Breast epithelium (tissue), 4 donors: ENCODE measurements around the gene DNTTIP2. TPM values are rescaled to one million over a fixed set of nuclear protein-coding genes. Genes with fewer than 3 reads are reported as not detected.
"Not testable (repeated sequence)": the region's sequence is repeated elsewhere in the genome, so short reads cannot be mapped to it uniquely, and the experiment has no call there.

Source experiments
- DNase-seq, 2 donors: peaks; one replicate each; pipeline ENCODE4 v3.0.0-alpha.2; 2019; ENCODE audit warnings: low spot score in 2 of 2
- H3K27ac ChIP-seq, 2 donors: fragments of 200-600 bp; sonication (generic) in 1 of 2; one replicate each; pipeline ENCODE4 v1.5.1; 2016 to 2019; ENCODE audit warnings: mild to moderate bottlenecking in 1 of 2
- H3K27me3 ChIP-seq, 2 donors: fragments of 200-600 bp; sonication (generic) in 1 of 2; one replicate each; pipeline versions ENCODE4 v1.5.1 to v1.6.0; 2017 to 2019; ENCODE audit warnings: control low read depth in 1 of 2, mild to moderate bottlenecking in 1 of 2
- H3K36me3 ChIP-seq: fragments of 200-600 bp; one replicate; pipeline ENCODE4 v1.5.1; 2019
- H3K4me1 ChIP-seq, 2 donors: fragments of 200-600 bp; sonication (generic); one replicate each; pipeline ENCODE4 v1.5.1; 2016 to 2019; ENCODE audit warnings: control low read depth in 1 of 2
- H3K4me3 ChIP-seq, 3 donors: fragments of 200-600 bp; sonication (generic); 1 replicate in 2 of 3; 2 replicates in 1 of 3; pipeline ENCODE4 v1.5.1; 2016 to 2019; ENCODE audit warnings: mild to moderate bottlenecking in 3 of 3, moderate library complexity in 2 of 3
- H3K9me3 ChIP-seq, 2 donors: fragments of 200-600 bp; sonication (generic) in 1 of 2; one replicate each; pipeline ENCODE4 v1.5.1; 2016 to 2019; ENCODE audit warnings: control low read depth in 1 of 2
- POLR2A ChIP-seq: fragments of 450-650 bp; IDR thresholded peaks from one replicate; pipeline ENCODE4 v1.6.1; 2016; ENCODE audit warnings: antibody characterized with exemption, mild to moderate bottlenecking, moderate library complexity
- POLR2AphosphoS5 ChIP-seq, 3 donors: sonication (generic); formaldehyde crosslinking; IDR thresholded peaks; one replicate each; pipeline ENCODE4 v1.6.1; 2017; ENCODE audit warnings: antibody characterized with exemption in 3 of 3
- intact Hi-C: fragments of 100-400 bp; cut with DNase I; formaldehyde crosslinking; loops from one replicate; pipeline ENCODE4 v1.15.1; 2023; ENCODE audit warnings: low total_unique reads
- total RNA-seq, 3 donors: library from RNA; depleted of rRNA; stranded (reverse); fragments of >200 nt; gene quantifications; one replicate each; pipeline ENCODE4 v1.1.0, GENCODE V29; 2016
- TF ChIP-seq, protein P1 (sequence below), 3 donors: fragments of 450-650 bp; IDR thresholded peaks; one replicate each; pipeline ENCODE4 v1.5.1; 2016 to 2017; ENCODE audit warnings: antibody characterized with exemption in 3 of 3, mild to moderate bottlenecking in 3 of 3, moderate library complexity in 3 of 3

Gene DNTTIP2
- total RNA-seq, 3 donors from 2014 or later, result 28.2 to 38.3 (median 30.5) TPM

DNA sequence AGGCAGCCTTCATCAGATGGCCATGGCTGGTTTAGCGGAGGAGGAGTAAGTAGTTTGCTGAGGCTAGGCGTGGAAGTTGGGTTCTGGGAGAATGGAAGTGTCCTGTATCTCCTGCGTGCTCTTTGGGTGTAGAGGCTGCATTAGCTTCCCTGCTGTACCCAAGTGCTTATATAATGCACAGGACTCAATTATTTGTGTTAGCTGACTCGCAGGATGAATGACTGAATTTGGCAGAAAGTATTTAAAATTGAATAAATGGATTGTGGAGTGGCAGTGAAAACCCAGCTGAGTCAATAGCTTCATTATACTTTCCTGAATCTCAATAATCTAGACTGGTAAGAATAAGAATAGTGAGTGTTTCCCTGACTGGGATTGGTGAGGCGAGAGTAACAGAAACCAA lies 13.8 kb downstream of the DNTTIP2 start:
- no peak overlapping the region for H3K27ac ChIP-seq
- H3K9me3 ChIP-seq, result no peaks in the 10 kb centered on the region
- DNase-seq, result no peak
- H3K4me1 ChIP-seq, result no peaks in the 10 kb centered on the region
- TF ChIP-seq POLR2A (no peak), POLR2AphosphoS5 (IDR thresholded peaks at IDR 0.05) (no peak)
- TF ChIP-seq, protein P1, sequence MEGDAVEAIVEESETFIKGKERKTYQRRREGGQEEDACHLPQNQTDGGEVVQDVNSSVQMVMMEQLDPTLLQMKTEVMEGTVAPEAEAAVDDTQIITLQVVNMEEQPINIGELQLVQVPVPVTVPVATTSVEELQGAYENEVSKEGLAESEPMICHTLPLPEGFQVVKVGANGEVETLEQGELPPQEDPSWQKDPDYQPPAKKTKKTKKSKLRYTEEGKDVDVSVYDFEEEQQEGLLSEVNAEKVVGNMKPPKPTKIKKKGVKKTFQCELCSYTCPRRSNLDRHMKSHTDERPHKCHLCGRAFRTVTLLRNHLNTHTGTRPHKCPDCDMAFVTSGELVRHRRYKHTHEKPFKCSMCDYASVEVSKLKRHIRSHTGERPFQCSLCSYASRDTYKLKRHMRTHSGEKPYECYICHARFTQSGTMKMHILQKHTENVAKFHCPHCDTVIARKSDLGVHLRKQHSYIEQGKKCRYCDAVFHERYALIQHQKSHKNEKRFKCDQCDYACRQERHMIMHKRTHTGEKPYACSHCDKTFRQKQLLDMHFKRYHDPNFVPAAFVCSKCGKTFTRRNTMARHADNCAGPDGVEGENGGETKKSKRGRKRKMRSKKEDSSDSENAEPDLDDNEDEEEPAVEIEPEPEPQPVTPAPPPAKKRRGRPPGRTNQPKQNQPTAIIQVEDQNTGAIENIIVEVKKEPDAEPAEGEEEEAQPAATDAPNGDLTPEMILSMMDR (IDR thresholded peaks at IDR 0.05), result no peak
- no peaks in the 10 kb centered on the region for H3K27me3 ChIP-seq
- no peaks in the 10 kb centered on the region for H3K36me3 ChIP-seq
- intact Hi-C loops, result no loop called here
- H3K4me3 ChIP-seq, result no peak overlapping the region

DNA sequence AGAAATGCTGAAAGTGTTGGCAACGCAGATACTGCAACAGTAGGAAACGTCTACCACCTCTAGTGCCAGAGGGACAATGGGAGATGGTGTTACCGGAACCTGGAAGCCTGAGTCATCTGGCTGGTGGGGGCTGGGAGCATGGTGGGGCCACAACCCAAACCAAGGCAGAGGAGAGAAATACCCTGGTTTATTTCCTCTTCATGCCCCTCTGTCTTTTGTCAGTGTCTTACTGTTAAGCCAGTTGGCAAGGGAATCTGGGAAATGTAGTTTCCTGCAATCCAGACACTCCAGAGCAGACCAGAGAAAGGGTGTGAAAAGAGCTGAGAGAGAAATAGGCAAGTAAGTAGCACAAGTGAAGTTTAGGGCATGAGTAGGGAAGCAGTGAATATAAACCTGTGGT lies 14.8 kb downstream of the DNTTIP2 start:
- Histone ChIP-seq H3K9me3 (no peaks in the 10 kb centered on the region), H3K4me3 (no peak overlapping the region), H3K27ac (no peak overlapping the region), H3K36me3 (no peaks in the 10 kb centered on the region), H3K27me3 (no peaks in the 10 kb centered on the region), H3K4me1 (no peaks in the 10 kb centered on the region)
- intact Hi-C loops, result no loop called here
- DNase-seq, result no peak
- TF ChIP-seq POLR2A (no peak), POLR2AphosphoS5 (IDR thresholded peaks at IDR 0.05) (no peak)
- TF ChIP-seq, protein P1 (IDR thresholded peaks at IDR 0.05), result no peak

DNA sequence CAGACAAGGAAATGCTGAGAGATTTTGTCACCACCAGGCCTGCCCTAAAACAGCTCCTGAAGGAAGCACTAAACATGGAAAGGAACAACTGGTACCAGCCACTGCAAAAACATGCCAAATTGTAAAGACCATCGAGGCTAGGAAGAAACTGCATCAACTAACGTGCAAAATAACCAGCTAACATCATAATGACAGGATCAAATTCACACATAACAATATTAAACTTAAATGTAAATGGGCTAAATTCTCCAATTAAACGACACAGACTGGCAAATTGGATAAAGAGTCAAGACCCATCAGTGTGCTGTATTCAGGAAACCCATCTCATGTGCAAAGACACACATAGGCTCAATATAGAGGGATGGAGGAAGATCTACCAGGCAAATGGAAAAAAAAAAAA lies 21.4 kb downstream of the DNTTIP2 start:
- H3K27me3 ChIP-seq, H3K9me3 ChIP-seq, H3K36me3 ChIP-seq, H3K4me1 ChIP-seq, H3K27ac ChIP-seq, DNase-seq, H3K4me3 ChIP-seq, intact Hi-C loops: not testable (repeated sequence)

DNA sequence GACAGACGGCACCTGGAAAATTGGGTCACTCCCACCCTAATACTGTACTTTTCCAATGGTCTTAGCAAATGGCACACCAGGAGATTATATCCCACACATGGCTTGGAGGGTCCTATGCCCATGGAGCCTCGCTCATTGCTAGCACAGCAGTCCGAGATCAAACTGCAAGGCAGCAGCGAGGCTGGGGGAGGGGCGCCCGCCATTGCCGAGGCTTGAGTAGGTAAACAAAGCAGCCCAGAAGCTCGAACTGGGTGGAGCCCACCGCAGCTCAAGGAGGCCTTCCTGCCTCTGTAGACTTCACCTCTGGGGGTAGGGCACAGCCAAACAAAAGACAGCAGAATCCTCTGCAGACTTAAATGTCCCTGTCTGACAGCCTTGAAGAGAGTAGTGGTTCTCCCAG lies 23.0 kb downstream of the DNTTIP2 start:
- H3K36me3 ChIP-seq, H3K27me3 ChIP-seq, H3K9me3 ChIP-seq, H3K4me1 ChIP-seq, DNase-seq, H3K4me3 ChIP-seq, intact Hi-C loops, H3K27ac ChIP-seq: not testable (repeated sequence)

DNA sequence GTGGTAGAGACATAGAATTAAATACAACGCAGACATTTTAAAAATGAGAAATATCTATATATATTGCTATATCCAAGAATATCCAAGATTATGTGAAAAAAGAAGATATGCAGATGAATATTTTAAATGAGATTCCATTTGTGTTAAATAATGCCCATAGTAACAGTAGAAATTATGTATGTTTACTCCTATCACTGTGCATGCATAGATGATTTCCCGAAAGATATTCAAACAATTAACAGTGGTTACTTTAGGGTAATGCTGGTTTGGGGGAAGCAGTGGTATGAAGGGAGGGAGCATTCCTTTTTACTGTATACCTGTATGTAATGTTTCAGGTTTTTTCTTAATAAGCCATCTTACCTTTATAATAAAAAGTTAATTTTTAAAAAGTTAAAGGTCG lies 25.1 kb downstream of the DNTTIP2 start:
- no peaks in the 10 kb centered on the region for H3K27me3 ChIP-seq
- TF ChIP-seq, protein P1 (IDR thresholded peaks at IDR 0.05), result no peak
- TF ChIP-seq POLR2A (no peak), POLR2AphosphoS5 (IDR thresholded peaks at IDR 0.05) (no peak)
- intact Hi-C loops, result no loop called here
- H3K27ac ChIP-seq, result no peak overlapping the region
- no peak overlapping the region for H3K4me3 ChIP-seq
- no peaks in the 10 kb centered on the region for H3K9me3 ChIP-seq
- H3K36me3 ChIP-seq, result no peaks in the 10 kb centered on the region
- DNase-seq, result no peak
- no peaks in the 10 kb centered on the region for H3K4me1 ChIP-seq

DNA sequence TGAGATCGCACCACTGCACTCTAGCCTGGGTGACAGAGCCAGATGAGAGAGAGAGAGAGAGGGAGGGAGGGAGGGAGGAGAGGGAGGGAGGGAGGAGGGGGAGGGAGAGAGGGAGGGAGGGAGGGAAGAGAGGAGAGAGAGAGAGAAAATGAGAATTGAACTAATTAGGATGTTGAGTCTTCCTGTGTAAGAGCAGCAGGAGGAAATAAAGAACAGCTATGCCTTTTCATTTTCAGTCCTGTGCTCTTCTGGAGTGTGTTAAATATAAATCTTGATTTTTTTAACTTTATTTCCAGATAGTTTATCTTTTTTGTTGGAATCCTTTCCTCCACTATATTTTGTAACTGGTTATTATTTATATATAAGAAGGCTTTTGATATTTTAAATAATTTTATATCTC lies 27.1 kb downstream of the DNTTIP2 start:
- no peak overlapping the region for H3K4me3 ChIP-seq
- peaks cover 0 to 2% of the 10 kb centered on the region in 2 donors for H3K4me1 ChIP-seq
- no peaks in the 10 kb centered on the region for H3K9me3 ChIP-seq
- TF ChIP-seq POLR2AphosphoS5 (IDR thresholded peaks at IDR 0.05), result no peak
- TF ChIP-seq POLR2A, result no peak
- TF ChIP-seq, protein P1 (IDR thresholded peaks at IDR 0.05), result no peak
- no peak for DNase-seq
- no peak overlapping the region for H3K27ac ChIP-seq
- intact Hi-C loops, result no loop called here
- no peaks in the 10 kb centered on the region for H3K27me3 ChIP-seq
- H3K36me3 ChIP-seq, result no peaks in the 10 kb centered on the region
